ENCODE results near the gene TNFRSF21.
A peak's percentile ranks its signal among the peaks of the same experiment; 100 is the strongest.
"Not testable (repeated sequence)": the region's sequence is repeated elsewhere in the genome, so short reads cannot be mapped to it uniquely, and the experiment has no call there.

The TNFRSF21 gene

GRCh38 chr6:47252633-47253032 lies 57.1 kb downstream of the TNFRSF21 start:
- no peak for DNase-seq (ENCODE audit: low read depth in 2 of 2)

GRCh38 chr6:47251396-47251795 lies 58.3 kb downstream of the TNFRSF21 start:
- no peak for DNase-seq (ENCODE audit: low read depth in 2 of 2)

DNA sequence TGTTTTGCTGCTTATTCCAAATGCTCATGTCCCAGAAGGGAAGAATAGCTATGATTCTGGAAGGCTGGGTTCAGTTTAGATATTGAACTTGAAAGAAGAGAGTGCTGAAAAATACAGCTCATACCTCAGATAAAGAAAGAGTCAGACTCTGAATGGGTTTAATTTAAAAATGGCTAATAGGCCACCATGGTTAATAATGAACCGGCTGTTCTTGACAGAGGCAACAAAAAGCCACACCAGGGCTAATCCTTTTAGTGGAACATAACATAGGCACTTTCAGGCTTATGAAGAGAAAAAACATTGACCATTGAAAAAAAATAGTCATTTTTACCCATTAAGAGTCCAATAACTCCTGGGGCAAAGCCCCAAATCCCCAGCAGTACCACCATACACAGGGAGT lies 59.4 kb downstream of the TNFRSF21 start:
- DNase-seq (ENCODE audit: low read depth in 2 of 2): no peak

DNA sequence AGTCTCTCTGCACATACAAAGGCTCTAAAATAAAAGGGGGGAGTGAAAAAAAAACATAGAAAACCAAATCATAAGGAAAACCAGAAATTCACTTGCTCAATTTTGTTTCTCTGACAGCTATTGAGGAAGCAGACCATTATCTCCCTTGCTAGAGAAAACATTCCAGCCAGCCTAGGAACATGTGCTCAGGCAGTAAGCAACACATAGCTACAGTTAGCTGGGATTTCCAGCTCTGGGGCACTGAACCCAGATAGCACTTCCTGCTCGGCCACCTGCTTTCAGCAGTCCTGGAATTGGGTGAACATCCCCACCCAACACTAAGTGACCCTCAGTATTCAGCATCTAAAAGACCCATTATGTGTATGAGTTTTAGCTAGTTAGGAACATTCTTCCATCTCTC lies 61.3 kb downstream of the TNFRSF21 start:
- no peak for DNase-seq (ENCODE audit: low read depth in 2 of 2)

GRCh38 chr6:47247227-47247797 lies 62.4 kb downstream of the TNFRSF21 start:
- DNase-seq (ENCODE audit: low read depth in 2 of 2): no peak

GRCh38 chr6:47246551-47246950 lies 63.2 kb downstream of the TNFRSF21 start:
- DNase-seq (ENCODE audit: low read depth in 2 of 2): no peak

DNA sequence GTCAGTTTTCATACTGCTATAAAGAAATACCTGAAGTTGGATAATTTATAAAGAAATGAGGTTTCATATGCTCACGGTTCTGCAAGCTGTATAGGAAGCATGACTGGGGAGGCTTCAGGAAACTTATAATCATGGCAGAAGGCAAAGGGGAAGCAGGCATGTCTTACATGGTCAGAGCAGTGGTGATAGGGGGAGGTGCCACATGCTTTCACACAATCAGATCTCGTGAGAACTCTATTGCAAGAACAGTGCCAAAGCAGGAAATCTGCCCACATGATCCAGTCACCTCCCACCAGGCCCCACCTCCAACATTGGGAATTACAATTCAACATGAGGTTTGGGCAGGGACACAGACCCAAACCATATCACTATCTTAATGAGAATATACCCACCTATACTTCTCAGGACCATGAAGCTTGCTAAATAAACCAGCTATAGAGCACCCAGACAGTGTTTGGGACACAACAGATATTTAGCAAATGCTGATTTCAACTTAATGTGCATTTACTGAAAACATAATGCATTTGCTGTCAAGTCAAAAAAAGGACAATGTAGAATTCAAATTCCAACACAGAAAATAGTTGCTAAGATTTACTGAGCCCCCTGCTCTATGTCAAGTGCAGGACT lies 63.8 kb downstream of the TNFRSF21 start:
- DNase-seq (ENCODE audit: low read depth in 2 of 2): no peak

DNA sequence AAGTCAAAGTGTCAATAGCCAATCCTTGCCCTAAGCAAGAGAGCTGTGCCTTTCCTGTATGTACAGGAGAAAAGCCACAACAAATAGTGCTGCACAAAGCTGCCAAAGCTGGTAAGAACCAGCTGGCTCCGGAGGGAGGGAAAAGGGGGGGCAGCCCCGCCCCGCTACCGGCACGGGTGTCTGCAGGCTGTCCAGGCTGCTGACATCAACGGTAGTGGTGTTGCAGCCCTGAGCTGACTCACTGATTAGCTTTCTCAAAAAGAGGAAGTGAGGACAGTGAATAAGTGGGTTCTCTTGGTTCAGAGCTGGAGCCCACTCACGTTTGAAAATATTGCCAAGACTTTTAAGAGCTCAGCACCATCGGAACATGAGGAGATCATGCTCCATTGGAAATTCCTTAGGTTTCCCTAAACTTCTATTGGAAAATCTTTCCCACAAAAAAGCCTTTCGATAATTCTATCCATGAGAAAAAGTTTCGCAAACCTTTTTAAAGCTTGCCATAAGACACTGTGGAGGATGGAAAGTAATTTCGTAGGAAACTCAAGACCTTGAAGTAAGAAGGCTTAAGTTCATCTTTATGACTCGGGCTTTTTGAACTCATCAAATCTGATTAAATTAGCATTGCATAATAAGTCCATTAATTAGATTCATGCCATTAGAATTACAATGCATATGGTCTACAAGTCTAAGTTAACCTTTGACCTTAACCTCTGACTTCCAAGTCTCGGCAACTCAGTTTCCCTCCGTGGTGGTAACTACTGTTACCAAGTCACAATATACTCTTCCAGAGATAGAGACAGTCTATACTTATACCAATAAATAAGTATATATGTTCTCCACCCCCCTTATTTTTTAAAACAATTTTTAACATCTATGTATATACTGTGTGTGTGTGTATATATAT lies 67.0 kb downstream of the TNFRSF21 start:
- DNase-seq (ENCODE audit: low read depth in 2 of 2): peak; percentile 13 to 25

DNA sequence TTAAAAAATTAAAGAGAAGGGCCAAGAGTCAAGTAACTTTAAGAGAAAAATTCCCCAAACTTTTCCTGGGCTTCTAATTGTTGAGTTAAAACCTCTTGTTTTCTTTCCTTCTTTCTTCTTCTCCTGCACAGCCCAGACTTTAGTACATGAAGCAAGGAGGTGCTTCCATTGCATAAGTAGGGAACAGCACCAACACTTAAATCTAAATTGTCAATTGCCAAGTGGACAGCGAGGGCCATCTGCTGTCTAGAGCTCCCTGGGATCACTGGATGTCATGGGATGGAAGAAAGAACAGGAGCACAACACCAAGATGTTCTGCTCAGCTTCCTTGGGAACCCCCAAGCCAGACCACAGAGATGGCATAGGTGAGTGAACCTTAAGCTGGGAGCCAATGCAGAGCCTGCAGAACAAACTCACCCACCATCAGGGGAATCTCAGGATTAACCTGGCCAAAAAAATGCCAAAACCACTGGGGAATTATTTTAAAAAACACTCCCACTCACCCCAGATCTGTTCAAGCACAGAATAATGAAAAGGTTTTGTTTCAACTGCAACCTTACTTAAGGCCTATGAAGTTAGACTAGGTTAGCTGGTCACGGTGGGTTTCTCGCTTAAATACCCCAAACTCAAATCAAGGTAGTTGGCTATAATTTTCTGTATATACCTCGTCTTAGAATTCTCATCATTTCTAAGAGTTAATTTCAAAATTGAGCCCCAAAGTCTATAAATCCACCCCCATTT lies 67.8 kb downstream of the TNFRSF21 start:
- no peak for DNase-seq (ENCODE audit: low read depth in 2 of 2)

DNA sequence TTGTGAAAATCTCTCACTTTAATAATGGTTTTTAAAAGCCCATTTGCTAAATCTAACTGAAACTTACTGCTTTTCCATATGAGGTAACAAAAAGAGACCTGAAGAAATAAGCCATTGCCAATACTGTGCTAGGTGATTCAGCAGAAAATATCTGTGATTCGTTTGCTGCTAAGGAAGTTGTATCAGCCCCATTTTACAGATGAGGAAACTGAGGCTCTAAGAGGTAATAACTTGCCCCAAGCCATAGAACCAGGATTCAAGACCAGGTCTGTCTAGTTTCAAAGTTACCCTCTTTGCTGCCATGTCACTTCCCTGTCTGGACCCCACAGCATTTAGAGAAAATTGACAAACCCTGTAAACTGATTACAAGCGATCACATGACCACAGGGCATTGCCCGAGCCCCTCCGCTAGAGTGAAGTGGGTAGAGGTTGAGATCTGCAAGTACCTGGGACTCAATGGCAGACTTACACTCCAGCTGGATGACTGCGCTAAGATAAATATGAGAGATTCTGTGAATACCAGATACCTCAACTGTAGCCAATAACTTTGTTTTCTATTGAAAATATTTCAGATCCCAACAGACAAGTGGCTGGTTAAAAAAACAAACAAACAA lies 69.3 kb downstream of the TNFRSF21 start:
- no peak for DNase-seq (ENCODE audit: low read depth in 2 of 2)

DNA sequence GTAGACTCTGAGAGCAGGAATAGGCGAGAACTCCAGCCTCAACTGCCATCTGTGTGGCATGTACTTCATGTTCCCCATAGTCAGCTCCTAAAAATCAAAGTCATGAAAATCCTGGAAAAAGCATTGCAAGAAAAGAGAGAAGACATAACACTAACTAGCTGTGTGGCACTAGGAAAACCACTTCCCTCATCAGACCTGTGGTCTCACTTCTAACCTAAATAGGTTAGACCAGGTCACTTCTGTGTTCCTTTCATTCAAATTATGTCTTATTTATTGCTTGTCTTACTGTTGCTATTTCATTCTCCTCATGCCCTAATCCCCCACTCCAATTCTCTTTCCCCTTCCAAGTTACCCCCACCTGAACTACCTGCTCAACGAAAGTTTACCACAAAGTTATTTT lies 70.2 kb downstream of the TNFRSF21 start:
- no peak for DNase-seq (ENCODE audit: low read depth in 2 of 2)

DNA sequence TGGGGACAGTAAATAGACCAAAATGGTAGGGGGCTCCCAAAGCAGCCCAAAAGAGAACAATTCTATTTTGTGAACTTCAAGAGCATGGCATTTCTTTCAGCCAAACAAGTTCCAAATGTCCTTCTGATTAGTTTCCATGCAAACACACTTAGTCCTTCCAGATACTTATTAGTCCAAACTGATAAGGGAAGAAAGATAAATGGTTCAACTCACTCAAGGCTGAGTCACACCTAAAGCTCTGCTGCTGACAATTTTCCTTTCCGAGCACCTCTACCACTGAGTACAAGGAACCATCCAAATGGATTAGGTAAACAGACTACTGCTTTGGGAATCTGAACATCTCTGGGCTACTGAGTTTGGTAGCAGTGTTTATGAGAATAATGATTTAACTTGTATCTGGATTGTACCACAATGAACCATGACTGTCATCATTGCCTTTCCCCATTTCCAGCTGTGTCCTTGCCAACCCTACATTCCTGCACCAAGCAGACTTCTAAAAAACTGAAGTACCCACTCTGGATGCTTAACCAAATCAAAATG lies 71.2 kb downstream of the TNFRSF21 start:
- DNase-seq (ENCODE audit: low read depth in 2 of 2): no peak

- no peak for DNase-seq (ENCODE audit: low read depth in 2 of 2)
Observed at GRCh38 chr6:47237196-47237595, 72.5 kb downstream of the TNFRSF21 start.

GRCh38 chr6:47235964-47236760 lies 73.5 kb downstream of the TNFRSF21 start:
- no peak for DNase-seq (ENCODE audit: low read depth in 2 of 2)

GRCh38 chr6:47235421-47235820 lies 74.3 kb downstream of the TNFRSF21 start:
- DNase-seq (ENCODE audit: low read depth in 2 of 2): no peak

DNA sequence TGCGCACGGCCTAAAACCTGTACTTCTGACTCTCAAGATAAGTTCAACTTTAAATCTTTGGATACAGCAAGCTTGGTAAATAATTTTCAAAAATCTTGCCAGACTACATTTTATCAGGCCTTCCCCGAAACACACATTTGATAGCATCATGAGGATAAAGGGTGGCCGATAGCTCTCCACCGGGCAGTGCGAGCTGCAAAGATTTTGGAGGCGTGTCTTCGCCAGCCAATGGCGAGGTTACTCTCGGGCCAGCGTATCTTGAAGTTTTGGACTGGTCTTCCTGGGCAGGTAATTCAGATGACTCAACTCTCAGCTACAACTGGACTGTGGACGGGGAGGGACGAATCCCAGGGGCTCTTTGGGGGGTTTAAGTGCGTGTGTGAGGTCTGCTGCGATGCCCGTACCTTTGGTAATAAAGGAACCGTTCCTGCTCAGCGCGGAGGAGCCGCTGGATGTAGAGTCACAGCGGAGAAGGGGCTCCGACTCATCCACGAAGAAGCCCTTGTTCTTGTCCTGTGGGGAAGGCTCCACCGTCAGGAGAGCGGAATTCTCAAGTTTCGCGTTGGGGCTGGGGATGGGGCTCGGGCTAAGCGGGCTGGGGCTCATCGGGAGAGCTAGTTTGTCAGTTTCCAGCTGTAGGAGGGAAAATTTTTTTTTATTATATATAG lies 75.3 kb downstream of the TNFRSF21 start:
- no peak for DNase-seq (ENCODE audit: low read depth in 2 of 2)

- DNase-seq (ENCODE audit: low read depth in 2 of 2): no peak
Observed at GRCh38 chr6:47231151-47231550, 78.6 kb downstream of the TNFRSF21 start.

DNA sequence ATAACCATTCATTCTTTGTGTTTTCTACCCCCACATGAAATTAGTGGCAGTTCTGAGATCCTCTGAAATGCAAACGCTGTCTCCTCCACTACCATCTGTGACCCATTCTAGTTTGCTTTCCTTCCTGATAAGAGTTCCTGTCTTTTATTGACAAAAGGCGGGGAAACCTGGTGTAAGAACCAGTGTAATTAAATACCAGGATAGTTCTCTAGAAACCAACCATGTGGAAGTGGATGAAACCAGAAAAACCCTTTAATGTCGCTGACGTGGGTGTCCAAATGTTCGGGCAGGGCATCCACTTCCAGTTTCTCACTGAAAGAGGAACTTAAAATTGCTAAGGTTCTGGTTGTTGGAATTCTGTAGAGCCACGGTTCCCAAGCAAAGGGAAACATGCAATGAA lies 79.1 kb downstream of the TNFRSF21 start:
- no peak for DNase-seq (ENCODE audit: low read depth in 2 of 2)

DNA sequence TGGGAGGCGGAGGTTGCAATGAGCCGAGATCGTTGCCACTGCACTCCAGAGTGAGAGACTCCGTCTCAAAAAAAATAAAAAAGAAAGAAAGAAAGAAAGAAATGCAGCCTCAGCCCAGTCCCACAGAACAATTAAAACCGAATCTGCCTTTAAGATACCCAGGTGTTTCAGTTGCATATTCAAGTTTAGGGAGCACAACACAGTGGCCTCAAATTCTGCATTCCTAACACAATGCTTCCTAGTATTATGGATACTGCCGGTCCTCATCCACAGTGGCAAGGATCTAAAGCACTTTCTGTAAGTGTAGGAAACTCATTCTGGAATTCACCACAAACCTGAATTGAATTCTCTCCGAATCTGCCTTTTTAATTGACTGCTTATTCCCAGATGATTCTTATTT lies 80.5 kb downstream of the TNFRSF21 start:
- no peak for DNase-seq (ENCODE audit: low read depth in 2 of 2)

DNA sequence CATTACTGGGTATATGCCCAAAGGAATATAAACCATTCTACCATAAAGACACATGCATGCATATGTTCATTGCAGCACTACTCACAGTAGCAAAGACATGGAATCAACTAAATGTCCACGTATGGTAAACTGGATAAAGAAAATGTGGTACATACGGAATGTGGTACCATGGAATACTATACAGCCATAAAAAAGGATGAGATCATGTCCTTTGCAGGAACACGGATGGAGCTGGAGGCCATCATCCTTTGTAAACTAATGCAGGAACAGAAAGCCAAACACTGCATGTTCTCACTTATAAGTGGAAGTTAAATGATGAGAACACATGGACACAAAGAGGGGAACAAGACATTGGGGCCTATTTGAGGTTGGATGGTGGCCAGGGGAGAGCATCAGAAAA lies 81.6 kb downstream of the TNFRSF21 start:
- DNase-seq (ENCODE audit: low read depth in 2 of 2): not testable (repeated sequence)

Measured in stimulated activated CD8-positive, alpha-beta memory T cell treated with anti-CD3 and anti-CD28 coated beads, Interleukin-7, amount 100 ng/mL, for 1 hour (primary cell).